Pancreas (tissue), 10 donors: ENCODE results near the gene RASGRF1. TPM values are rescaled to one million over a fixed set of nuclear protein-coding genes. Genes with fewer than 3 reads are reported as not detected.

Experiments used
- ATAC-seq, 4 donors: fragments of 200-7000 bp; cut with Tn5 transposase; one replicate each; pipeline versions ENCODE4 v1.8.0 to v1.9.1; 2020; ENCODE audit warnings: mild to moderate bottlenecking in 4 of 4, moderate library complexity in 4 of 4
- DNase-seq, 6 donors: peaks; one replicate each; pipeline ENCODE4 v3.0.0-alpha.2; 2020
- FAIRE-seq: peaks from 2 replicates; lab custom pipeline; 2012; peaks lifted over from hg19 to GRCh38; lab: Jason Lieb, UNC
- H3K27ac ChIP-seq, 4 donors: fragments of 200-600 bp; sonication (generic); 1 replicate in 3 of 4; 2 replicates in 1 of 4; pipeline versions ENCODE4 v1.5.0 to v1.8.0; 2020
- H3K27me3 ChIP-seq, 4 donors: fragments of 200-600 bp; one replicate each; pipeline ENCODE4 v1.8.0; 2021
- H3K36me3 ChIP-seq, 3 donors: fragments of 200-600 bp; sonication (generic) in 1 of 3; one replicate each; pipeline versions ENCODE4 v1.5.0 to v1.8.0; 2020 to 2021
- H3K4me1 ChIP-seq, 3 donors: fragments of 200-600 bp; one replicate each; pipeline ENCODE4 v1.8.0; 2021
- H3K4me3 ChIP-seq, 4 donors: fragments of 200-600 bp; sonication (generic) in 2 of 4; one replicate each; pipeline versions ENCODE4 v1.5.0 to v1.8.0; 2020 to 2021
- H3K9me3 ChIP-seq, 4 donors: fragments of 200-600 bp; one replicate each; pipeline ENCODE4 v1.8.0; 2021
- WGBS, 2 donors: extraction: QIAGEN DNeasy Blood & Tissue Kit; methylation state at CpG; one replicate each; pipeline ENCODE4 v1.1.7; 2013; 5-methylcytosine and 5-hydroxymethylcytosine counted together
- intact Hi-C, 3 donors: fragments of 100-400 bp; cut with DNase I; formaldehyde crosslinking; loops; one replicate each; pipeline versions ENCODE4 v1.11.1 to v1.14.2; 2022
- polyA plus RNA-seq, 2 donors: library from polyadenylated mRNA; stranded (reverse); fragments of 200-250 nt; gene quantifications; one replicate each; pipeline ENCODE4 v1.2.3, GENCODE V29; 2013
- total RNA-seq, 6 donors: library from RNA; stranded (reverse); fragmentation: NEBNext Ultra II Directional in 4 of 6; extraction: Animal tissue kit (Norgen Biotek cat#: 25700) in 4 of 6; gene quantifications; one replicate each; pipeline versions ENCODE4 v1.2.1 to v1.2.4, GENCODE V29; 2021 to 2023
- TF ChIP-seq, protein P1 (sequence below), 4 donors: fragments of 200-600 bp; sonication (generic) in 3 of 4; IDR thresholded peaks; one replicate each; pipeline versions ENCODE4 v1.5.0 to v1.8.0; 2021; ENCODE audit warnings: antibody characterized with exemption in 4 of 4
- donor health status: healthy with polysubstance abuse.
- donor health status: DM: no; HTN: no; CAD: no; lungs with moderate emphysema.
- donor health status: DM: no; HTN: no; CAD: no.
- donor health status: control.
- donor health status: control.
- donor health status: Bipolar disorder and iron deficiency.
- donor health status: DM: yes; HTN: yes; CAD: no.
- donor health status: DM: no; HTN: no; CAD: no.
- donor health status: DM: no; HTN: no; CAD: no.
- donor health status: DM: yes; HTN: yes; CAD: no.

Gene RASGRF1
- total and polyA plus RNA-seq, 8 donors = 0.35 to 8.4 (median 2.1) TPM

DNA sequence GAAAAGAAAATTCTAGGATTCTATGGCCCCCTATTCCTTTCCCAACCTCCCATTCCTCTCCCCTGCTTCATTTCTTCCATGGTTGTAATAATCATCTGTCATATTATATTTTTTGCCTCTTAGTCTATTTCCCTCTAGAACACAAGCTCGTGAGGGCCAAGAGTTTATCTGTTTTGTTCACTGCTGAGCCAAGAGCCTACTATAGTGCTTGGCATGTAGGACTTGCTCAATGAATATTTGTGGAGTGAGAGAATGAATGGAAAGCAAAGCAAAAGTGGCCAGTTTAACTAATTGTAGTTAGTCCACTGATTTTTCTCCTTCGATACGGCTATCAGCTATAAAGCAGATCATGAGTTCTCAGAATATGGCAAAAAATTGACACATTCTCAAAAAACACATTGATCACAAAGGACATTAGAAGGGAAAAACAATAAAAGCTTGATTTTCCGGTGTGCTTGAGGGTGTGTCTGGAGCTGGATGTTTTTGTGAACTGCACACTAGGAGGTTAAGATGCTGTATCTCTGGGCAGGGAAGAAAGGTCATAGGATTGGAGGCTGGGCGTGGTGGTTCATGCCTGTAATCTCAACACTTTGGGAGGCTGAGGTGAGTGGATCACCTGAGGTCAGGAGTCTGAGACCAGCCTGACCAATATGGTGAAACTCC, 120.8 kb downstream of the RASGRF1 start:
- H3K27ac ChIP-seq = peak overlapping the region; percentile 25 to 48 (median 38)
- DNase-seq = no peak

DNA sequence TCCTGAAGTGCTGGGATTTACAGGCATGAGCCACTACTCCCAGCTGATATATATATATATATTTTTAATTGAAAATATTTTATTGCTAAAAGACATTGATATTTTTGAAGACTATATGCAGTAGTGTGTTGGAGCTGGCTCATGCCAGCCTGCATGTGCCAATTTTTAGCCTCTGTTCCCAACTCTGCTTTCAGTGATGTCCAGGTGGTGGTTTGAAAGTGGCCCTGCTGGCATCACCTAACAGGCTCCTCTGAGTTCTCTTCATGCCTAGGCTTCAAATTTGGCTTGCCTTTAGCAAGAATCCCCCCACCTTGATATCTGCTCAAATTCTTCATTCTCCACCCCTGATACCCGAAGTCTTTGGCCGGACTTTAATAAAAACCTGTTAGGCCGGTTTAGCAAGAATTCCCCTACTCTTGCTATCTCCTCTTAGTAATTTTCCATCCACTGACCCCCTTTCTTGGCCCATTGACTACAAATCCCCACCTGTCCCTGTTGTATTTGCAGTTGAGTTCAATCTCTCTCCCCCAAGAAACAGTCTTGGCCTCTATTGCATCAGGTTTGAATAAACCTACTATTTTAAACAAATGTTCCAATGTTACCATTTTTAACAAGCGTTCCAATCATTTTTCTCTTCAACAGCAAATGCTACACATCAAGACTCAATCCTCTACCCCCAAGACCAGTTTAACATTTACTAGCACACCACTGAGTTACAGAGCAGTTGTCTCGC, 121.9 kb downstream of the RASGRF1 start:
- Histone ChIP-seq H3K36me3 (no peaks in the 10 kb centered on the region), H3K9me3 (no peaks in the 10 kb centered on the region), H3K27me3 (no peaks in the 10 kb centered on the region), H3K27ac (peak overlapping the region in 2 of 4 donors; percentile 29 to 48), H3K4me1 (peaks cover 11 to 25% (median 24%) of the 10 kb centered on the region in 3 donors), H3K4me3 (no peak overlapping the region)
- intact Hi-C loops = no loop called here
- FAIRE-seq = no peak
- peak; percentile 57 to 83 (median 78) for ATAC-seq
- TF ChIP-seq, protein P1, sequence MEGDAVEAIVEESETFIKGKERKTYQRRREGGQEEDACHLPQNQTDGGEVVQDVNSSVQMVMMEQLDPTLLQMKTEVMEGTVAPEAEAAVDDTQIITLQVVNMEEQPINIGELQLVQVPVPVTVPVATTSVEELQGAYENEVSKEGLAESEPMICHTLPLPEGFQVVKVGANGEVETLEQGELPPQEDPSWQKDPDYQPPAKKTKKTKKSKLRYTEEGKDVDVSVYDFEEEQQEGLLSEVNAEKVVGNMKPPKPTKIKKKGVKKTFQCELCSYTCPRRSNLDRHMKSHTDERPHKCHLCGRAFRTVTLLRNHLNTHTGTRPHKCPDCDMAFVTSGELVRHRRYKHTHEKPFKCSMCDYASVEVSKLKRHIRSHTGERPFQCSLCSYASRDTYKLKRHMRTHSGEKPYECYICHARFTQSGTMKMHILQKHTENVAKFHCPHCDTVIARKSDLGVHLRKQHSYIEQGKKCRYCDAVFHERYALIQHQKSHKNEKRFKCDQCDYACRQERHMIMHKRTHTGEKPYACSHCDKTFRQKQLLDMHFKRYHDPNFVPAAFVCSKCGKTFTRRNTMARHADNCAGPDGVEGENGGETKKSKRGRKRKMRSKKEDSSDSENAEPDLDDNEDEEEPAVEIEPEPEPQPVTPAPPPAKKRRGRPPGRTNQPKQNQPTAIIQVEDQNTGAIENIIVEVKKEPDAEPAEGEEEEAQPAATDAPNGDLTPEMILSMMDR (IDR thresholded peaks at IDR 0.05) = no peak
- WGBS, 2 donors = 35 to 39% methylated on average over 5 of the region's 5 CpGs
- DNase-seq = peak in 2 of 6 donors; percentile 28 to 41

More for the DNA sequence above, 120.8 kb downstream of the RASGRF1 start:
- H3K36me3 ChIP-seq = no peaks in the 10 kb centered on the region
- 58 to 67% methylated on average over 5 of the region's 5 CpGs for WGBS, 2 donors
- H3K4me3 ChIP-seq = no peak overlapping the region
- H3K9me3 ChIP-seq = no peaks in the 10 kb centered on the region
- no peaks in the 10 kb centered on the region for H3K27me3 ChIP-seq
- ATAC-seq (peak in 3 of 4 donors; percentile 35 to 58 (median 57)), FAIRE-seq (no peak)
- intact Hi-C loops = no loop called here
- H3K4me1 ChIP-seq = peaks cover 11 to 25% (median 24%) of the 10 kb centered on the region in 3 donors
- TF ChIP-seq, protein P1 (IDR thresholded peaks at IDR 0.05) = no peak

DNA sequence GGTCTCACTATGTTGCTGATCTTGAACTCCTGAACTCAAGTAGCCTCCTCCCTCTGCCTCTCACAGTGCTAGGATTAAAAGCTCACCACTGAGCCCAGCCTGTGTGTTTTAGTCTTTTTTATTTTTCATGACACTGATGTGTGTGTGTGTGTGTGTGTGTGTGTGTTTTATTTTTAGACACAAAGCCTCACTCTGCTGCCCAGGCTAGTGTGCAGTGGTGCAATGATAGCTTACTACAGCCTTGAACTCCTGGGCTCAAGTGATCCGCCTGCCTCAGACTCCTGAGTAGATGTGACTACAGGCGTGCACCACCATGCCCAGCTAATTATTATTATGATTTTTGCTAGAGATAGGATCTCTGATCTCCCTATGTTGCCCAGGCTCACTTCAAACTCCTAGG, 122.5 kb downstream of the RASGRF1 start:
- WGBS, 2 donors = 40 to 49% methylated on average over 2 of the region's 2 CpGs
- no peak for DNase-seq
- Histone ChIP-seq H3K4me3 (no peak overlapping the region), H3K27me3 (no peaks in the 10 kb centered on the region), H3K4me1 (peaks cover 11 to 25% (median 24%) of the 10 kb centered on the region in 3 donors), H3K27ac (peak overlapping the region in 2 of 4 donors; percentile 29 to 48), H3K9me3 (no peaks in the 10 kb centered on the region), H3K36me3 (no peaks in the 10 kb centered on the region)
- intact Hi-C loops = no loop called here
- ATAC-seq = peak in 3 of 4 donors; percentile 26 to 42 (median 28)
- TF ChIP-seq, protein P1 (IDR thresholded peaks at IDR 0.05) = no peak
- no peak for FAIRE-seq

DNA sequence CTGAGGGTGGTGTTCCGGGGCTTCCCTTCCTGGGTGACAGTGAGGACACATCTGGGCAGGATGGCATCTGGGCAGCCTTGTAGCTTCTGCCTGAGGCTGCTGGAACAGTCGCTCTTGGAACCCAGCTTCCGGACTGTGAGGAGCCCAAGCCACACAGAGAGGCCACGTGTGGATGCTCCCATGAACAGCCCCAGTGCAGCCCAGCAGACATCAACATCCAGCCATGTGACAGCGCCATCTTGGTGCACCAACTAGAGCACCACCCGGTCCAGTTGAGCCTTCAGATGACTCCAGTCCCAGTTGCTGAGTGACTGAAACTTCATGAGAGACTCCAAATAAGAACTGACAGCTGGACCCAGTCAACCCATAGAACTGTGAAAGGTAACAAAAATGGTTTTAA, 130.3 kb downstream of the RASGRF1 start:
- intact Hi-C loops = no loop called here
- DNase-seq (no peak), FAIRE-seq (no peak), ATAC-seq (no peak)
- Histone ChIP-seq H3K27ac (no peak overlapping the region), H3K9me3 (no peaks in the 10 kb centered on the region), H3K27me3 (no peaks in the 10 kb centered on the region), H3K4me3 (no peak overlapping the region), H3K36me3 (no peaks in the 10 kb centered on the region), H3K4me1 (no peaks in the 10 kb centered on the region)
- 94 to 95% methylated on average over 6 of the region's 6 CpGs for WGBS, 2 donors
- TF ChIP-seq, protein P1 (IDR thresholded peaks at IDR 0.05) = no peak
